Measurements from ENCODE around the gene HSBP1L1. TPM values are rescaled to one million over a fixed set of nuclear protein-coding genes. Genes with fewer than 3 reads are reported as not detected.
"Not testable (repeated sequence)": the region's sequence is repeated elsewhere in the genome, so short reads cannot be mapped to it uniquely, and the experiment has no call there.

Gene HSBP1L1
- total RNA-seq, 1 experiment from 2014 or later = 25.7 TPM

DNA sequence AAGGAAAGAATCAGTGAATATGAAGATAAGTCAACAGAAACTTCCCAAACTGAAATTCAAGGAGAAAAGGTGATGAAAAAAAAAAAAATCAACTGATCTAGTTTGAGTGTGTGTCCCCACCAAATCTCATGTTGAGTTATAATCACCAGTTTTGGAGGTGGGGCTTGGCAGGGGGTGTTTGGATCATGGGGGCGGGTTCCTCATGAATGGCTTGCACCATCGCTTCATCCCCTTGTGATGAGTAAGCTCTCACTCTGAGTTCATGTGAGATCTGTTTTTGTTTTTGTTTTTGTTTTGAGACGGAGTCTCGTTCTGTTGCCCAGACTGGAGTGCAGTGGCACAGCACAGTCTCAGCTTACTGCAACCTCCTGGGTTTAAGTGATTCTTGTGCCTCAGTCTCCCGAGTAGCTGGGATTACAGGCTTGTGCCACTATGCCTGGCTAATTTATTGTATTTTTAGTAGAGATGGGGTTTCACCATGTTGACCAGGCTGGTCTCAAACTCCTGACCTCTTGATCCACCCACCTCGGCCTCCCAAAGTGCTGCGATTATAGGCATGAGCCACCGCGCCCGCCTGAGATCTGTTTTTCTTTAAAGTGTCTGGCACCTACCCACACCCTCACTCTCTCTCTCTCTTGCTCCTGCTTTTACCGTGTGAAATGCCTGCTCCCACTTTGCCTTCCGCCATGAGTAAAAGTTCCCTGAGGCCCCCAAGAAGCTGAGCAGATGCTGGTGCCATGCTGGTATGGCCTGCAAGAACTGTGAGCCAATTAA lies 9.0 kb upstream of the HSBP1L1 start:
- H3K4me1 Mint-ChIP-seq (ENCODE audit: low read depth, unreplicated experiment) = no peaks in the 10 kb centered on the region
- Histone ChIP-seq H3K27me3 (replicated peaks; ENCODE audit: control insufficient read depth, insufficient read depth, low read length) (no peaks in the 10 kb centered on the region), H3K4me3 (ENCODE audit: low read depth, low read length) (no peak overlapping the region), H3K4me1 (no peaks in the 10 kb centered on the region), H3K9me3 (no peaks in the 10 kb centered on the region), H3K36me3 (ENCODE audit: control insufficient read depth, insufficient read depth, low read length) (no peaks in the 10 kb centered on the region)
- POLR2A ChIA-PET = no interaction called here
- no peak for DNase-seq
- H3K9me3 Mint-ChIP-seq (ENCODE audit: unreplicated experiment) = no peaks in the 10 kb centered on the region
- H3K36me3 Mint-ChIP-seq (ENCODE audit: insufficient read depth, unreplicated experiment) = no peaks in the 10 kb centered on the region
- H3K27ac Mint-ChIP-seq (ENCODE audit: unreplicated experiment) = no peak overlapping the region
- CTCF ChIA-PET = no interaction called here
- no peaks in the 10 kb centered on the region for H3K27me3 Mint-ChIP-seq (ENCODE audit: insufficient read depth, unreplicated experiment)
- TF ChIP-seq, protein P1, sequence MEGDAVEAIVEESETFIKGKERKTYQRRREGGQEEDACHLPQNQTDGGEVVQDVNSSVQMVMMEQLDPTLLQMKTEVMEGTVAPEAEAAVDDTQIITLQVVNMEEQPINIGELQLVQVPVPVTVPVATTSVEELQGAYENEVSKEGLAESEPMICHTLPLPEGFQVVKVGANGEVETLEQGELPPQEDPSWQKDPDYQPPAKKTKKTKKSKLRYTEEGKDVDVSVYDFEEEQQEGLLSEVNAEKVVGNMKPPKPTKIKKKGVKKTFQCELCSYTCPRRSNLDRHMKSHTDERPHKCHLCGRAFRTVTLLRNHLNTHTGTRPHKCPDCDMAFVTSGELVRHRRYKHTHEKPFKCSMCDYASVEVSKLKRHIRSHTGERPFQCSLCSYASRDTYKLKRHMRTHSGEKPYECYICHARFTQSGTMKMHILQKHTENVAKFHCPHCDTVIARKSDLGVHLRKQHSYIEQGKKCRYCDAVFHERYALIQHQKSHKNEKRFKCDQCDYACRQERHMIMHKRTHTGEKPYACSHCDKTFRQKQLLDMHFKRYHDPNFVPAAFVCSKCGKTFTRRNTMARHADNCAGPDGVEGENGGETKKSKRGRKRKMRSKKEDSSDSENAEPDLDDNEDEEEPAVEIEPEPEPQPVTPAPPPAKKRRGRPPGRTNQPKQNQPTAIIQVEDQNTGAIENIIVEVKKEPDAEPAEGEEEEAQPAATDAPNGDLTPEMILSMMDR (IDR thresholded peaks at IDR 0.05; ENCODE audit: insufficient read depth in 1 of 2, low read depth in 1 of 2, low read length in 1 of 2, severe bottlenecking in 1 of 2, unreplicated experiment in 1 of 2) = no peak
- BruUV-seq (replicated peaks) = no TSS peak
- intact Hi-C loops (cut with micrococcal nuclease; ENCODE audit: unreplicated experiment) = no loop called here
- H3K4me3 Mint-ChIP-seq (ENCODE audit: unreplicated experiment) = no peak overlapping the region

DNA sequence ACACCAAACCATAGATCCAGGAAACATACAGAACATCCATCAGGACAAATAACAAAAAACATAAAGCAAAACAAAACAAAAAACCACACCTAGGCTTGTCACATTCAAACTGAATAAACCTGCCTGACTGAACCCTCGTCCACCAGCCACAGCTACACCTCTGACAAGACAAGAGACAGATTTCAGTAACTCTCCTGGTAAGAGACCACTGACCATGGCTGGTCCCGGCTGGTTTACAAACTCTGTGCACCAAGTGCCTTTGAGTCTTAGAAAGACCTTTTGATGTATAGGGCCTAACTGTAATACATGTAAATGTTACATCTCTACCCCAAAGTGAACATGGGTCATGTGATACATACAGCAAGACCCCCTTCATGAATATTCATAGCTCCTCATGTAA lies 8.2 kb upstream of the HSBP1L1 start:
- no peak for DNase-seq
- H3K27me3 Mint-ChIP-seq (ENCODE audit: insufficient read depth, unreplicated experiment) = no peaks in the 10 kb centered on the region
- H3K9me3 Mint-ChIP-seq (ENCODE audit: unreplicated experiment) = no peaks in the 10 kb centered on the region
- Histone ChIP-seq H3K4me1 (no peaks in the 10 kb centered on the region), H3K36me3 (ENCODE audit: control insufficient read depth, insufficient read depth, low read length) (no peaks in the 10 kb centered on the region), H3K9me3 (no peaks in the 10 kb centered on the region), H3K4me3 (ENCODE audit: low read depth, low read length) (no peak overlapping the region), H3K27me3 (replicated peaks; ENCODE audit: control insufficient read depth, insufficient read depth, low read length) (no peaks in the 10 kb centered on the region)
- TF ChIP-seq, protein P1 (IDR thresholded peaks at IDR 0.05; ENCODE audit: insufficient read depth in 1 of 2, low read depth in 1 of 2, low read length in 1 of 2, severe bottlenecking in 1 of 2, unreplicated experiment in 1 of 2) = no peak
- CTCF ChIA-PET = no interaction called here
- no peak overlapping the region for H3K27ac Mint-ChIP-seq (ENCODE audit: unreplicated experiment)
- no TSS peak for BruUV-seq (replicated peaks)
- no peak overlapping the region for H3K4me3 Mint-ChIP-seq (ENCODE audit: unreplicated experiment)
- intact Hi-C loops (cut with micrococcal nuclease; ENCODE audit: unreplicated experiment) = no loop called here
- H3K36me3 Mint-ChIP-seq (ENCODE audit: insufficient read depth, unreplicated experiment) = no peaks in the 10 kb centered on the region
- POLR2A ChIA-PET = no interaction called here
- H3K4me1 Mint-ChIP-seq (ENCODE audit: low read depth, unreplicated experiment) = no peaks in the 10 kb centered on the region

DNA sequence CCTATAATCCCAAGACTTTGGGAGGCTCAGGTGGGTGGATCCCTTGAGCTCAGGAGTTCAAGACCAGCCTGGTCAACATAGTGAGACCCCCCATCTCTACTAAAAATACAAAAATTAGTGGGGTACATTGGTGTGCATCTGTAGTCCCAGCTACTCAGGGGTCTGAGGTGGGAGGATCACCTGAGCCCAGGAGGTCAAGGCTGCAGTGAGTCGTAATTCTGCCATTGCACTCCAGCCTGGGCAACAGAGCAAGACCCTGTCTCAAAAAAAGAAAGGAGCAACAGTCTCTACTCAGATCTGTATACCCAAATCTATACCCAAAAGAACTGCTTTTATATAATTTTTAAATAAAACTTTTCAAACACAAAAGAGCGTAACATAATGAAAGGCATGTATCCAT lies 5.5 kb upstream of the HSBP1L1 start:
- no peaks in the 10 kb centered on the region for H3K9me3 ChIP-seq
- no peak overlapping the region for H3K27ac Mint-ChIP-seq (ENCODE audit: unreplicated experiment)
- ChIA-PET POLR2A (no interaction called here), CTCF (no interaction called here)
- peaks cover 7% of the 10 kb centered on the region for H3K4me1 Mint-ChIP-seq (ENCODE audit: low read depth, unreplicated experiment)
- no peaks in the 10 kb centered on the region for H3K27me3 Mint-ChIP-seq (ENCODE audit: insufficient read depth, unreplicated experiment)
- H3K9me3 Mint-ChIP-seq (ENCODE audit: unreplicated experiment) = no peaks in the 10 kb centered on the region
- H3K36me3 ChIP-seq (ENCODE audit: control insufficient read depth, insufficient read depth, low read length) = no peaks in the 10 kb centered on the region
- no peaks in the 10 kb centered on the region for H3K27me3 ChIP-seq (replicated peaks; ENCODE audit: control insufficient read depth, insufficient read depth, low read length)
- BruUV-seq (replicated peaks) = no TSS peak
- H3K4me3 ChIP-seq (ENCODE audit: low read depth, low read length) = no peak overlapping the region
- TF ChIP-seq, protein P1 (IDR thresholded peaks at IDR 0.05; ENCODE audit: insufficient read depth in 1 of 2, low read depth in 1 of 2, low read length in 1 of 2, severe bottlenecking in 1 of 2, unreplicated experiment in 1 of 2) = no peak
- no peak for DNase-seq
- intact Hi-C loops (cut with micrococcal nuclease; ENCODE audit: unreplicated experiment) = no loop called here
- no peaks in the 10 kb centered on the region for H3K36me3 Mint-ChIP-seq (ENCODE audit: insufficient read depth, unreplicated experiment)
- no peak overlapping the region for H3K4me3 Mint-ChIP-seq (ENCODE audit: unreplicated experiment)
- peaks cover 7% of the 10 kb centered on the region; the same call in 1 of the 2 replicates for H3K4me1 ChIP-seq

DNA sequence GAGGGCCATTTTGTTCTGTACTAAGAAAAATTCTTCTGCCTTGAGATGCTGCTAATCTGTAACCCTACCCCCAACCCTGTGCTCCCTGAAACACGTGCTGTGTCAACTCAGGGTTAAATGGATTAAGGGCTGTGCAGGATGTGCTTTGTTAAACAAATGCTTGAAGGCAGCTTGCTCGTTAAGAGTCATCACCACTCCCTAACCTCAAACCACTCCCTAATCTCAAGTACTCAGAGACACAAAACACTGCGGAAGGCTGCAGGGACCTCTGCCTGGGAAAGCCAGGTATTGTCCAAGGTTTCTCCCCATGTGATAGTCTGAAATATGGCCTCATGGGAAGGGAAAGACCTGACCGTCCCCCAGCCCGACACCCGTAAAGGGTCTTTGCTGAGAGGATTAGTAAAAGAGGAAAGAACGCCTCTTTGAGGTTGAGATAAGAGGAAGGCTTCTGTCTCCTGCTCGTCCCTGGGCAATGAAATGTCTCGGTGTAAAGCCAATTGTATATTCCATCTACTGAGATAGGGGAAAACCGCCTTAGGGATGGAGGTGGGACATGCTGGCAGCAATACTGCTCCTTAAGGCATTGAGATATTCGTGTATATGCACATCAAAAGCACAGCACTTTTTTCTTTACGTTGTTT lies 4.2 kb upstream of the HSBP1L1 start:
- DNase-seq; H3K4me3 ChIP-seq (ENCODE audit: low read depth, low read length); H3K36me3 ChIP-seq (ENCODE audit: control insufficient read depth, insufficient read depth, low read length); H3K36me3 Mint-ChIP-seq (ENCODE audit: insufficient read depth, unreplicated experiment); H3K4me1 Mint-ChIP-seq (ENCODE audit: low read depth, unreplicated experiment); CTCF ChIA-PET; H3K4me1 ChIP-seq; H3K9me3 Mint-ChIP-seq (ENCODE audit: unreplicated experiment); H3K27me3 Mint-ChIP-seq (ENCODE audit: insufficient read depth, unreplicated experiment); H3K9me3 ChIP-seq; H3K27me3 ChIP-seq (replicated peaks; ENCODE audit: control insufficient read depth, insufficient read depth, low read length); H3K4me3 Mint-ChIP-seq (ENCODE audit: unreplicated experiment); BruUV-seq (replicated peaks); H3K27ac Mint-ChIP-seq (ENCODE audit: unreplicated experiment): not testable (repeated sequence)
- intact Hi-C loops (cut with micrococcal nuclease; ENCODE audit: unreplicated experiment) = loop anchor here (10.0 kb wide), 1 partner anchor 285 kb away; the partner anchor contains the start of gene CTDP1
- POLR2A ChIA-PET = interaction anchor here (0.6 kb wide), 1 partner anchor 74 kb away, joined by 4 read pairs; the partner anchor contains the start of gene RBFA

Measured in Caco-2 (cell line).